GM18508 (cell line): Measurements from ENCODE around the gene EFS.
"Not testable (repeated sequence)": the region's sequence is repeated elsewhere in the genome, so short reads cannot be mapped to it uniquely, and the experiment has no call there.

Experiments used
- ATAC-seq: cut with Tn5 transposase; IDR thresholded peaks from one replicate; pipeline ENCODE4 v1.9.1; 2021; ENCODE audit warnings: moderate number of reproducible peaks; ENCODE audit not compliant: insufficient read depth, unreplicated experiment

EFS gene

GRCh38 chr14:23400496-23401149, 35.7 kb upstream of the EFS start:
- not testable (repeated sequence) for ATAC-seq

GRCh38 chr14:23399591-23399990, 34.6 kb upstream of the EFS start:
- ATAC-seq: no peak

GRCh38 chr14:23399136-23399535, 34.2 kb upstream of the EFS start:
- no peak for ATAC-seq

- no peak for ATAC-seq
Measured at GRCh38 chr14:23398348-23398747, 33.4 kb upstream of the EFS start.

GRCh38 chr14:23396781-23397407, 31.9 kb upstream of the EFS start:
- ATAC-seq: no peak

- ATAC-seq: no peak
Measured at GRCh38 chr14:23396126-23396525, 31.2 kb upstream of the EFS start.

- no peak for ATAC-seq
Measured at GRCh38 chr14:23392613-23393012, 27.6 kb upstream of the EFS start.

GRCh38 chr14:23389871-23390270, 24.9 kb upstream of the EFS start:
- not testable (repeated sequence) for ATAC-seq

- ATAC-seq: no peak
Measured at GRCh38 chr14:23389396-23389795, 24.4 kb upstream of the EFS start.

- no peak for ATAC-seq
Measured at GRCh38 chr14:23388996-23389395, 24.0 kb upstream of the EFS start.

- ATAC-seq: no peak
Measured at GRCh38 chr14:23387916-23388882, 23.2 kb upstream of the EFS start.

- ATAC-seq: no peak
Measured at GRCh38 chr14:23386999-23387398, 22.0 kb upstream of the EFS start.

GRCh38 chr14:23386266-23386657, 21.3 kb upstream of the EFS start:
- not testable (repeated sequence) for ATAC-seq

GRCh38 chr14:23385642-23386265, 20.8 kb upstream of the EFS start:
- no peak for ATAC-seq

- ATAC-seq: no peak
Measured at GRCh38 chr14:23385244-23385641, 20.3 kb upstream of the EFS start.

GRCh38 chr14:23384364-23385080, 19.6 kb upstream of the EFS start:
- no peak for ATAC-seq

GRCh38 chr14:23382731-23383440, 17.9 kb upstream of the EFS start:
- ATAC-seq: no peak

GRCh38 chr14:23382276-23382675, 17.3 kb upstream of the EFS start:
- no peak for ATAC-seq

- no peak for ATAC-seq
Measured at GRCh38 chr14:23381871-23382270, 16.9 kb upstream of the EFS start.
